ENCODE results near the gene MAPK8IP2. TPM values are rescaled to one million over a fixed set of nuclear protein-coding genes. Genes with fewer than 3 reads are reported as not detected.

The MAPK8IP2 gene
- total and polyA plus RNA-seq, 10 donors, result 0.22 to 2.7 (median 0.73) TPM

- Histone ChIP-seq H3K4me3 (peak overlapping the region; percentile 61 to 90 (median 66)), H3K9me3 (no peaks in the 10 kb centered on the region), H3K4me1 (peaks cover 11 to 61% (median 39%) of the 10 kb centered on the region in 6 donors), H3K36me3 (peaks cover 0 to 28% (median 15%) of the 10 kb centered on the region in 6 donors), H3K27me3 (replicated peaks in 1 of 7) (no peaks in the 10 kb centered on the region), H3K27ac (peak overlapping the region; percentile 79 to 92 (median 88))
- TF ChIP-seq POLR2A (IDR thresholded peaks at IDR 0.05) (no peak), POLR2AphosphoS5 (IDR thresholded peaks at IDR 0.05) (no peak), CTCF (IDR thresholded peaks at IDR 0.05 in 8 of 11, conservative IDR thresholded peaks at IDR 0.05 in 3 of 11) (no peak)
- peak; percentile 89 for DNase-seq
- 77 to 84% (median 78%) methylated on average over 29 to 42 of the region's 42 CpGs for WGBS, 5 donors
- intact Hi-C loops (cut with DNase I; ENCODE audit: low total_unique reads), result no loop called here
These were observed 26.5 kb downstream of the MAPK8IP2 start for GRCh38 chr22:50626850-50627641.

GRCh38 chr22:50627642-50628542 is 27.3 kb downstream of the MAPK8IP2 start, which contains the start of gene ARSA:
Gene ARSA, minus strand, starts transcription at chr22:50628152. Its CDS starts 373 bp downstream, at chr22:50627779.
- TF ChIP-seq CTCF (IDR thresholded peaks at IDR 0.05 in 8 of 11, conservative IDR thresholded peaks at IDR 0.05 in 3 of 11) (peak in 9 of 11 experiments; percentile 16 to 56 (median 42)), POLR2AphosphoS5 (IDR thresholded peaks at IDR 0.05) (peak; percentile 83 to 94 (median 90)), POLR2A (IDR thresholded peaks at IDR 0.05) (peak in 1 of 3 donors; percentile 55)
- peak within 1 kb of the TSS; percentile 79 to 92 (median 88) for H3K27ac ChIP-seq
- H3K4me1 ChIP-seq, result peaks cover 11 to 53% (median 31%) of the 10 kb centered on the region in 6 donors
- WGBS, 5 donors, result 2 to 14% (median 4%) methylated on average over 39 to 88 of the region's 88 CpGs
- H3K9me3 ChIP-seq, result no peaks in the 10 kb centered on the region
- peak; percentile 96 for DNase-seq
- peaks cover 0 to 28% (median 15%) of the 10 kb centered on the region in 6 donors for H3K36me3 ChIP-seq
- no peaks in the 10 kb centered on the region for H3K27me3 ChIP-seq (replicated peaks in 1 of 7)
- intact Hi-C loops (cut with DNase I; ENCODE audit: low total_unique reads), result no loop called here
- H3K4me3 ChIP-seq, result peak within 1 kb of the TSS; percentile 63 to 90 (median 66)

- peaks cover 0 to 28% (median 15%) of the 10 kb centered on the region in 6 donors for H3K36me3 ChIP-seq
- TF ChIP-seq POLR2A (IDR thresholded peaks at IDR 0.05) (no peak), CTCF (IDR thresholded peaks at IDR 0.05 in 8 of 11, conservative IDR thresholded peaks at IDR 0.05 in 3 of 11) (peak in 1 of 11 experiments; percentile 8), POLR2AphosphoS5 (IDR thresholded peaks at IDR 0.05) (no peak)
- H3K27ac ChIP-seq, result peak overlapping the region; percentile 69 to 92 (median 88)
- WGBS, 5 donors, result 31 to 34% (median 32%) methylated on average over 16 of the region's 16 CpGs
- DNase-seq, result peak; percentile 66
- H3K27me3 ChIP-seq (replicated peaks in 1 of 7), result no peaks in the 10 kb centered on the region
- peak overlapping the region; percentile 63 to 90 (median 66) for H3K4me3 ChIP-seq
- no peaks in the 10 kb centered on the region for H3K9me3 ChIP-seq
- peaks cover 11 to 49% (median 28%) of the 10 kb centered on the region in 6 donors for H3K4me1 ChIP-seq
- intact Hi-C loops (cut with DNase I; ENCODE audit: low total_unique reads), result no loop called here
These were observed 28.0 kb downstream of the MAPK8IP2 start for GRCh38 chr22:50628543-50629134.

Measured in spleen (tissue), 11 donors.